Stimulated activated naive CD8-positive, alpha-beta T cell treated with anti-CD3 and anti-CD28 coated beads, Interleukin-15, amount 100 ng/mL, for 72 hours (primary cell): Measurements from ENCODE around the gene CREB1.

Experiments used
- ATAC-seq: fragments of 150-1000 bp; cut with Tn5 transposase; 2 replicates; pipeline ENCODE4 v1.10.0; 2021; ENCODE audit warnings: mild to moderate bottlenecking, moderate library complexity
- DNase-seq, 2 donors: peaks; one replicate each; pipeline ENCODE4 v3.0.0; 2021 to 2022
- H3K27ac Mint-ChIP-seq, 2 donors: one replicate each; pipeline ENCODE4 v1.8.0; 2022; ENCODE audit warnings: mild to moderate bottlenecking in 2 of 2, mixed read lengths in 2 of 2, moderate library complexity in 2 of 2
- H3K27me3 Mint-ChIP-seq: one replicate; pipeline ENCODE4 v1.8.0; 2022; ENCODE audit warnings: mixed read lengths
- H3K4me1 Mint-ChIP-seq: one replicate; pipeline ENCODE4 v1.8.0; 2022; ENCODE audit warnings: mild to moderate bottlenecking, mixed read lengths
- H3K4me3 Mint-ChIP-seq, 2 donors: one replicate each; pipeline ENCODE4 v1.8.0; 2022; ENCODE audit warnings: mild to moderate bottlenecking in 2 of 2, mixed read lengths in 2 of 2, moderate library complexity in 1 of 2
- H3K9me3 Mint-ChIP-seq, 2 donors: one replicate each; pipeline ENCODE4 v1.8.0; 2022; ENCODE audit warnings: mixed read lengths in 2 of 2

The CREB1 gene

DNA sequence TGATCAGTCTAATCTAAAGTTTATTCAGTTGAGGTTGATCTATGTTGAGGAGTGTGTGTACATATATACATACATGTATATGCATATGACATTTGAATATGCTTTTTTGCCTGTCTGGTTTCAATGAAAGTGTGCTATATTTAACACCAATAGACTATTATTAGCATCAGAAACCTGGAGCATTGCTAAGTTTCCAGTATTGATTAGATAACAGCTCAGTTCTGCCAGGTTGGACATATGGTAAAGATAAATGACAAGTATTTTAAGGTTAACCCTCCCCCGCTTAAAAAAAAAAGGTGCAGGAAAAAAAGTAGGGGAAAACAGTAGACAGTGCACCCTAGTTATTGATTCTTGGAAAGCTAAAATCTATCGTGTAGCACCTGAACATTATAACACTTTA, 19.4 kb downstream of the CREB1 start:
- no peaks in the 10 kb centered on the region for H3K9me3 Mint-ChIP-seq
- ATAC-seq (no peak), DNase-seq (no peak)
- H3K27me3 Mint-ChIP-seq: no peaks in the 10 kb centered on the region
- peak overlapping the region in 1 of 2 donors; percentile 27 for H3K27ac Mint-ChIP-seq
- H3K4me3 Mint-ChIP-seq: no peak overlapping the region
- H3K4me1 Mint-ChIP-seq: peaks cover 66% of the 10 kb centered on the region

DNA sequence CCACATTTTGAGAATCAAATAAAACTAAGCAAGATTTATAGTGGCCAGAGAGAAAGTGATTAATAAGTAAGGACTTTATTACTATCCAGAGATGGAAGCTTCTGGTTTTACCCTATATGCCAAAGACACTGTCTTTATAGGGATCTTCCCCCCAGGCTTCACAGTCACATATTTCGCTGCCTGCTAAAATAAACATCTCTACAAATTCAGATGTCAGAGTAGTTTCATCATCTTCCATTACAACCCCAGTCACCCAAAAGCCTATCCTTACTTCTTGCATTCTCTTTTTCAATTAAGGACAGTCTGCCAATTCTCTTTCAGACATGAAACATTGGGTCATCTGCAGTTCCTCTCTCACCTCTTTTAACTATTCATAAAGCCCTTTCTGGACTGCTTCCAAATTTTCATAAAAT, 28.3 kb downstream of the CREB1 start:
- Mint-ChIP-seq H3K27me3 (no peaks in the 10 kb centered on the region), H3K9me3 (no peaks in the 10 kb centered on the region), H3K4me3 (no peak overlapping the region), H3K4me1 (peaks cover 8% of the 10 kb centered on the region), H3K27ac (peak overlapping the region in 1 of 2 donors; percentile 43)
- no peak for DNase-seq
- no peak for ATAC-seq

- no peaks in the 10 kb centered on the region for H3K27me3 Mint-ChIP-seq
- H3K4me3 Mint-ChIP-seq: no peak overlapping the region
- ATAC-seq (no peak), DNase-seq (no peak)
- no peaks in the 10 kb centered on the region for H3K9me3 Mint-ChIP-seq
- H3K27ac Mint-ChIP-seq: no peak overlapping the region
- peaks cover 8% of the 10 kb centered on the region for H3K4me1 Mint-ChIP-seq
Measured at GRCh38 chr2:207561386-207562080, 31.8 kb downstream of the CREB1 start.

DNA sequence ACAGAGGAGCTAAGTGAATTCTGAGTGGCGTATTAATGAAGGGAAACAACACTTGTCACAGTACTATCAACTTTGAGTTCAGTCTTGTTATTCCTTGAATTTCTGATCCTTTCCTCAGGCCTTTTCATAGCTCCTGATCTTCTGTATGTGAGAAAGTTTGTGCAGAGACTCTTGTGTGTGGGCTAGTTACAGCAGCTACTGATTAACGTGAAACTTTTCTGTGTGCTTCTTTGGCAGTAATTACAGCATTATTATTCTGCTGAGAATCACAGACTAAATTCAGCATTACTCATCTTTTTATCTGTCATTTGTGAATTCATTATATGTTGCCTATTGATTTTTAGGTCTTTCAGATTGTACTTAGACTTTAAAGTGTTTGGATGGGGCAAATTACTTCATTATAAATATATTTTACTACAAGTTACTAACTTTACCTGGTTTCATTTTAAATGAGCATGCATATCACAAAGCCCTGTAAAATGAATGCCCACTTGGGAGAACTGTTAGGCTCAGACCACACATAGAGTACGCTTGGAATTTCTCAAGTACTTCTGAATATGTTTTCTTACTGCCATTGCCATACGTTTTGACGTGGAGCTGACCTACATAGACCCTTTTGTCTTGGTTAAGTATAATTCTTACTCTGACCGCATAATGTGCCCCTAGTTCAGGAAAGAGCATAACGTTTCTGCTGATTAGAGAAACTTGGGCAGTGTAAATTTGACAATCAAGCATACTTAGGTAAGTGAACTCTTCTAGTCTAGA, 36.2 kb downstream of the CREB1 start:
- Mint-ChIP-seq H3K4me3 (no peak overlapping the region), H3K9me3 (no peaks in the 10 kb centered on the region), H3K27me3 (no peaks in the 10 kb centered on the region), H3K4me1 (no peaks in the 10 kb centered on the region), H3K27ac (no peak overlapping the region)
- ATAC-seq (no peak), DNase-seq (no peak)

DNA sequence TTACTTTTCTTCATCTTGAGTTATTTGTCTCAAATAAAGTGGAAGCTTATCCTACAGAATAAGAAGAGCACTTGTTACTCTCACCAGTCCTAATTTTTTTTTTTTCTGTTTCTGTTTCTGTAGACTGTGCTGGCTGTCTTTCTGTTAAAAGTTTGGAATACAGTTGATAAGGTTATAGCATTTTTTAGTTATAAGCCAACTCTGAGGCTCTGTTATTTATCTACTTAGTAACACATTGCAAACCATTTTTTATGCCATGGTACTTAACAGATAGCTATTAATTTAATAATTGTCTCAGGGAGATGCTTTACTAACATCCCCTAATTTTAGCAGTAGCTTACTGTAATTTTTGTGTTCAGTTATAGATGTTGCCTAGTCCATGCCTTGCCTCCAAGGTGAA, 37.9 kb downstream of the CREB1 start:
- ATAC-seq (no peak), DNase-seq (no peak)
- Mint-ChIP-seq H3K4me1 (peaks cover 5% of the 10 kb centered on the region), H3K9me3 (no peaks in the 10 kb centered on the region), H3K27ac (no peak overlapping the region), H3K4me3 (no peak overlapping the region), H3K27me3 (no peaks in the 10 kb centered on the region)

- Mint-ChIP-seq H3K27ac (peak overlapping the region in 1 of 2 donors; percentile 57), H3K4me1 (peaks cover 11% of the 10 kb centered on the region), H3K9me3 (no peaks in the 10 kb centered on the region), H3K4me3 (no peak overlapping the region), H3K27me3 (no peaks in the 10 kb centered on the region)
- no peak for ATAC-seq
- DNase-seq: no peak
Measured at GRCh38 chr2:207571370-207571769, 41.6 kb downstream of the CREB1 start.

DNA sequence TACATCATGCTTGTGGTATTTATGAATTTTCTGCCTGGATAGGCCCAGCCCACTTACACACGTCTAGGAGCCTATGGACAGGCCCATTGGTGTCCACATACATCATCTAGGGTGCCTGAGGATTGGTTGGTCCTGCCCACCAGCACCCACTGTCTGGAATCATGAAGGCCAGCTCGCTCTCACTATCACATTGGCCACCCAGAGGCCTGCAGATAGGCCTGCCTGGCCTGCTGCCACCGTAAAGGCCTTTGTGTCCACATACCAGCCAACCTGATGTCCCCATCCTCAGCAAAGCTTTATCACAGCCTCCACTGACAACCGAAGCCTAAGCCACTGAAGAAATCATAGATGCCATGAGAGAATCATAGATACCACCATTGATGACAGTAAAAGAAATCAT, 55.2 kb downstream of the CREB1 start:
- peak overlapping the region in 1 of 2 donors; percentile 19 for H3K27ac Mint-ChIP-seq
- H3K9me3 Mint-ChIP-seq: peaks cover 8 to 20% of the 10 kb centered on the region in 2 donors
- peaks cover 28% of the 10 kb centered on the region for H3K4me1 Mint-ChIP-seq
- no peaks in the 10 kb centered on the region for H3K27me3 Mint-ChIP-seq
- ATAC-seq (no peak), DNase-seq (no peak)
- H3K4me3 Mint-ChIP-seq: no peak overlapping the region

DNA sequence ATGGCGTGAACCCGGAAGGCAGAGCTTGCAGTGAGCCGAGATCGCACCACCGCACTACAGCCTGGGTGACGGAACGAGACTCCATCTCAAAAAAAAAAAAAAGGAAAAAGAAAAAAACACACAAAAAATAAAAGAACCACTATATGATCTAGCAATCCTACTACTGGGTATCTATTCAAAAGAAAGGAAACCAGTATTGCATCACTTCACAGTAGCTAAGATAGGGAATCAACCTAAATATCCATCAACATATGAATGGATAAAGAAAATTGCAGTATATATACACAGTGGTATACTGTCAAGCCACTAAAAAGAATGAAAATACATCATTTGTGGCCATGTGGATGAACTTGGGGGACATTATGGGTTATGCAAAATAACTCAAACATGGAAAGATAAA, 57.5 kb downstream of the CREB1 start:
- Mint-ChIP-seq H3K4me3 (no peak overlapping the region), H3K27me3 (no peaks in the 10 kb centered on the region), H3K27ac (no peak overlapping the region), H3K9me3 (peaks cover 8 to 24% of the 10 kb centered on the region in 2 donors), H3K4me1 (peaks cover 28% of the 10 kb centered on the region)
- no peak for DNase-seq
- no peak for ATAC-seq

DNA sequence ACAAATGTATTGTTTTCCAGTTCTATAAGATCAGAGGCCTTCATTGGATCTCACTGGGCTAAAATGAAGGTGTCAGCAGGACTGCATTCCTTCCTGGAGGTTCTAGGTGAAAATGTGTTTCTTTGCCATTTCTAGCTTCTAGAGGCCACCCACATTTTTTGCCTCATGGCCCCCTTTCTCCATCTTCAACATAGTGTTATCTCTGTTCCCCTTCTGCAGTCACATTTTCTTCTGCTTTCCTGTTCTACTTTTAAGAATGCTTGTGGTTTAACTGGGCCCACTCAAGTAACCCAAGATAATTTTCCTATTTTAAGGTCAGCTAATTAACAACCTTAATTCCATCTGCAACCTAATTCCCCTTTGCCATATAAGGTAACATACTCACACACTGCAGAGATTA, 59.4 kb downstream of the CREB1 start:
- ATAC-seq (no peak), DNase-seq (no peak)
- H3K4me3 Mint-ChIP-seq: no peak overlapping the region
- peaks cover 33% of the 10 kb centered on the region for H3K4me1 Mint-ChIP-seq
- H3K27ac Mint-ChIP-seq: no peak overlapping the region
- no peaks in the 10 kb centered on the region for H3K27me3 Mint-ChIP-seq
- H3K9me3 Mint-ChIP-seq: peaks cover 8 to 32% of the 10 kb centered on the region in 2 donors

DNA sequence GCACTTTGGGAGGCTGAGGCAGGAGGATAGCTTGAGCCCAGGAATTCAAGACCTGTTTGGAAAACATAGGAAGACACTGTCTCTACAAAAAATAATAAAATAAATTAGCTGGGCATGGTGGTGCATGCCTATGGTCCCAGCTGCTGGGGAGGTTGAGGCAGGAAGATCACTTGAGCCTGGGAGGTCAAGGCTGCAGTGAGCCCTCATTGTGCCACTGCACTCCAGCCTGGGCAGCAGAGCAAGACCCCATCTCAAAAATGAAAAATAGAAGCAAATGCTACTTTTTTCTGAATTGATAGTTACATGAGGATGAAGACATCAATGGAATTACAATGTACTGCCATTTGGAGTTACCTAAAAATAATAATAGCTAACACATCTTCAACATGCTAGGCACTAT, 63.5 kb downstream of the CREB1 start:
- Mint-ChIP-seq H3K4me3 (no peak overlapping the region), H3K4me1 (peaks cover 21% of the 10 kb centered on the region), H3K27me3 (no peaks in the 10 kb centered on the region), H3K9me3 (peaks cover 0 to 23% of the 10 kb centered on the region in 2 donors), H3K27ac (no peak overlapping the region)
- ATAC-seq (no peak), DNase-seq (no peak)

GRCh38 chr2:207594264-207594663, 64.5 kb downstream of the CREB1 start:
- peak overlapping the region in 1 of 2 donors; percentile 48 for H3K27ac Mint-ChIP-seq
- peaks cover 0 to 19% of the 10 kb centered on the region in 2 donors for H3K9me3 Mint-ChIP-seq
- DNase-seq: no peak
- no peaks in the 10 kb centered on the region for H3K27me3 Mint-ChIP-seq
- H3K4me1 Mint-ChIP-seq: peaks cover 11% of the 10 kb centered on the region
- ATAC-seq: no peak
- no peak overlapping the region for H3K4me3 Mint-ChIP-seq

- H3K4me1 Mint-ChIP-seq: peaks cover 6% of the 10 kb centered on the region
- DNase-seq (no peak), ATAC-seq (no peak)
- H3K27ac Mint-ChIP-seq: no peak overlapping the region
- H3K27me3 Mint-ChIP-seq: no peaks in the 10 kb centered on the region
- peaks cover 0 to 15% of the 10 kb centered on the region in 2 donors for H3K9me3 Mint-ChIP-seq
- H3K4me3 Mint-ChIP-seq: no peak overlapping the region
Measured at GRCh38 chr2:207594731-207595130, 65.0 kb downstream of the CREB1 start.

DNA sequence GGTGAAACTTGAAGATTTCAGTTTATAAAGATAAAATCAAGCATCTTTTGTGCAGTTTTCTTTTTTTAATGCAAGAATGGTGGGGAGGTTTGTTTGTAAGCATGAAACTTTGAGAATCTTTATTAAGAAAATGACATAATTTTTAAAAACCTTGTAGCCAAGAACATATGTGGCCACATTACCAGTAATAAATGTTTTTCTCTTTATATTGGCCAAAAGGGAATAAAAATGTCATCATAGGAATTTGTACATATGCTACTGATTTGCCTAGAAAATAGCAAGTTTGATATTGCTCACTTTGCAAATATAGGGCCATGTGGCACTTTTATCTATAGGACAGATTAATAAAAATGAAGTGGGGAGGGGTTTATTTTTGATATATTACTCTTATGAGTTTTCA, 69.9 kb downstream of the CREB1 start:
- Mint-ChIP-seq H3K4me1 (peaks cover 18% of the 10 kb centered on the region), H3K27ac (no peak overlapping the region), H3K4me3 (no peak overlapping the region), H3K27me3 (no peaks in the 10 kb centered on the region), H3K9me3 (no peaks in the 10 kb centered on the region)
- no peak for DNase-seq
- ATAC-seq: no peak

GRCh38 chr2:207600231-207600630, 70.5 kb downstream of the CREB1 start:
- DNase-seq (no peak), ATAC-seq (no peak)
- Mint-ChIP-seq H3K27ac (no peak overlapping the region), H3K4me1 (peaks cover 18% of the 10 kb centered on the region), H3K9me3 (no peaks in the 10 kb centered on the region), H3K4me3 (no peak overlapping the region), H3K27me3 (no peaks in the 10 kb centered on the region)

- Mint-ChIP-seq H3K4me1 (peaks cover 18% of the 10 kb centered on the region), H3K4me3 (no peak overlapping the region), H3K27ac (no peak overlapping the region), H3K9me3 (no peaks in the 10 kb centered on the region), H3K27me3 (no peaks in the 10 kb centered on the region)
- DNase-seq (no peak), ATAC-seq (no peak)
Measured at GRCh38 chr2:207601774-207602173, 72.0 kb downstream of the CREB1 start.

- DNase-seq (no peak), ATAC-seq (no peak)
- Mint-ChIP-seq H3K4me3 (no peak overlapping the region), H3K4me1 (peaks cover 18% of the 10 kb centered on the region), H3K9me3 (peaks cover 0 to 7% of the 10 kb centered on the region in 2 donors), H3K27me3 (no peaks in the 10 kb centered on the region), H3K27ac (no peak overlapping the region)
Measured at GRCh38 chr2:207603486-207603885, 73.7 kb downstream of the CREB1 start.
